GM12874 (cell line): Measurements from ENCODE around the gene TLK2.

Experiments used
- TF ChIP-seq, protein P1 (sequence below): IDR thresholded peaks from 2 replicates; pipeline ENCODE4 v1.5.1; 2011; ENCODE audit warnings: low read depth, mild to moderate bottlenecking, control low read depth, low read length, moderate library complexity; ENCODE audit not compliant: insufficient read depth

Gene TLK2

DNA sequence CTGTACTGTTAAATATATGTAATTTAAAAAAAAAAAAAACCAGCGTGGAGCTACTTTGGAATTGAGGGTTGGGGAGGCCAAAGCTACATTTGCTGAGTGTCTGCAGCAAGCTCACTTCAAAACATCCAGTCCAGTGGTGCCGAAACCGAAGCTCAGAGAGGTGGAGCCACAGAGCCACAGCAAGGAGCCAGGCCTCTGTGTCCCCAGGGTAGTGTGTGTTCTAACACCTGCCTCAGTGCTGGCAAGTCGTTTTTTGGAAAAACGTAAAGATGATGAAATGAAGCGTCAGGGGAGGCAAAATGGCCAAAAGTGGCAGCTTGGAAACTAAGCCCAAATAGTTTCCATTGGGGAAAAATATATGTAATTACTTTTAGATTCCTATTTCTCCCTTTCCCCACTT lies 112.7 kb downstream of the TLK2 start:
- TF ChIP-seq, protein P1, sequence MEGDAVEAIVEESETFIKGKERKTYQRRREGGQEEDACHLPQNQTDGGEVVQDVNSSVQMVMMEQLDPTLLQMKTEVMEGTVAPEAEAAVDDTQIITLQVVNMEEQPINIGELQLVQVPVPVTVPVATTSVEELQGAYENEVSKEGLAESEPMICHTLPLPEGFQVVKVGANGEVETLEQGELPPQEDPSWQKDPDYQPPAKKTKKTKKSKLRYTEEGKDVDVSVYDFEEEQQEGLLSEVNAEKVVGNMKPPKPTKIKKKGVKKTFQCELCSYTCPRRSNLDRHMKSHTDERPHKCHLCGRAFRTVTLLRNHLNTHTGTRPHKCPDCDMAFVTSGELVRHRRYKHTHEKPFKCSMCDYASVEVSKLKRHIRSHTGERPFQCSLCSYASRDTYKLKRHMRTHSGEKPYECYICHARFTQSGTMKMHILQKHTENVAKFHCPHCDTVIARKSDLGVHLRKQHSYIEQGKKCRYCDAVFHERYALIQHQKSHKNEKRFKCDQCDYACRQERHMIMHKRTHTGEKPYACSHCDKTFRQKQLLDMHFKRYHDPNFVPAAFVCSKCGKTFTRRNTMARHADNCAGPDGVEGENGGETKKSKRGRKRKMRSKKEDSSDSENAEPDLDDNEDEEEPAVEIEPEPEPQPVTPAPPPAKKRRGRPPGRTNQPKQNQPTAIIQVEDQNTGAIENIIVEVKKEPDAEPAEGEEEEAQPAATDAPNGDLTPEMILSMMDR: no peak

DNA sequence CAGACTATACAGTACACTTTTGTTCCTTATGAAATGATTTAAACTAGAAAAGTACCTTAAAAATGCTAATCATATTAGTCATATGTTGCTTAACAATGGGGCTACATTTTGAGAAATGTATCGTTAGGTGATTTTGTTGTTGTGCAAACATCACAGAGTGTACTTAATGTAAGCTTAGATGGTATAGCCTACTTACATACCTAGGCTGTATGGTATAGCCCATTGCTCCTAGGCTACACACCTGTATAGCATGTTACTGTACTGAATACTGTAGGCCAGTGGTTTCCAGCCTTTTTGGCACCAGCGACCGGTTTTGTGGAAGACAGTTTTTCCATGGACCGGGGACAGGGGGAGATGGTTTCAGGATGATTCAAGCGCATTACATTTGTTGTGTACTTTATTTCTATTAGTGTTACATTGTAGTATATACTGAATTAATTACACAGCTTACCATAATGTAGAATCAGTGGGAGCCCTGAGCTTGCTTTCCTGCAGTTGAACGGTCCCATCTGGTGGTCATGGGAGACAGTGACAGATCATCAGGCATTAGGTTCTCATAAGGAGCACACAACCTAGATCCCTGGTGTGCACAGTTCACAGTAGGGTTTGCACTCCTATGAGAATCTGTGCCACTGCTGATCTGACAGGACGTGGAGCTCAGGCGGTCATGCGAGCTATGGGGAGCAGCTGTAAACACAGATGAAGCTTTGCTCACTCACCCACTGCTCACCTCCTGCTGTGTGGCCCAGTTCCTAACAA lies 113.9 kb downstream of the TLK2 start:
- TF ChIP-seq, protein P1: no peak

DNA sequence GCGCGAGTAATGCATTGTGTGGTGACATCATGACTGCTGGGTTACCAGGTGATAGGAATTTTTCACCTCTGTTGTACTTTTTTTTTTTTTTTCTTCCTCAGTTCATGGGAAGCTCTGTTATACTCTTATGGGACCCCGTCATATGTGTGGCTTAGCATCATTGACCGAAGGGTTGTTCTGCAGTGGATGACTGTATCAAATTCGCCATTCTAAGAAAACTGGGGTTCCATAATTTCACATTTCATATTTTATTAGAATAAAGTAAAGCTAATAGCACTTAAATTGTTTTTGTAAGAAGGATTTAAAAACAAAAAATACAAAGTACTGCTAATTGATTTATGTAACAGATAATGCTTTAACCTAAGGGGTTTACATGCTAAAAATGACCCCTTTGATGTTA lies 116.9 kb downstream of the TLK2 start:
- TF ChIP-seq, protein P1: no peak

DNA sequence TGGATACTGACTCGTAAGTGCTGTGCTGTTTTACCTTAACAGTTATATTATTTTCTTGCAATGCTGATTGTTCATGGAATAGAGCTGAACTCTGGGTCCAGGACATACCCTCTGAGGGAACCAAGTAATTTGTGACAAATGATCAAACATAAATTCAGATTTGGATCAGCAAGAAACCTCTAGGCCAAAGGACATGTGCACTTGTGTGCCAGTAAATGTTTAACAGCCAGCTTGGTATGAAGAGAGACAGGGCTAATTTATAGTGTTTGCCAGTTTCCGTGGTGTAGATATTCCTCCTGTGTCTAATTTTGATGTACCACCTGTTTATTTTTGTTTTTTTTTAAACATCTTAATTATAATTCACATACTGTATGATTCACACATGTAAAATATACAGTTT lies 118.0 kb downstream of the TLK2 start:
- TF ChIP-seq, protein P1: no peak

DNA sequence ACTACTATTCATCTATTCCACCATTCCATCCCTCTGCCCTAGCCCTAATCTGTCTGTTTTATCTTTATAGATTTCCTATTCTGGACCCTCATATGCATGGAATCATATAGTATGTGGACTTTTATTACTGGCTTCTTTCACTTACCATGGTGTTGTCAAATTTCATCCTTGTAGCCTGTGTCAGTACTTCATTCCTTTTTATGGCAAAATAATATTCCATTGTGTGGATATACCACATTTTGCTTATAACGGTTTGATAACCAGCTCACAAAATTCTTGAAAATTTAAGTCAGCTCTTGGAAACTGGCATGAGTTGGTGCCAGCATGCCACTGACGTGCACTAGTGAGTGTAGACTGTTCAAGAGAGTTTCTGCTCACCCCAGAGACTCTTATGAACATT lies 118.5 kb downstream of the TLK2 start:
- TF ChIP-seq, protein P1: no peak

DNA sequence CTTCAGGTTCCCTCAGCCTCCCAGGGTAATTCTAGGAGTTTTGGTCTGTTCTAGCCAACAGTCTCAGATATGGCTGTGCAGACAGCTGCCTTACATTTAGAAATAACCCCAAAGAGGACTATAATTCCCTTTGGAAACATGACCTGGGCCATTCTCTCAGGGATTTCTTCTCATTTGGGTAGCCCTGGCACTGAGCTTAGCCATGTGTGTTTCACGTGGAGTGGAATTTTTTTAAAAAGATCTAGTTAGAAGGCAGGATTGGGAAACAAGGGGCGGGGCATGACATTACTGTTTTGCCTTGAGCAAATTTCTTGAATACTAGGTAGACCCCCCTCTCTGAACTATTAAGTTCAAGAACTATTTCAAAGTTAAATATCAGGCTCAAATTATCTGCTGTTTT lies 119.3 kb downstream of the TLK2 start:
- TF ChIP-seq, protein P1: no peak

DNA sequence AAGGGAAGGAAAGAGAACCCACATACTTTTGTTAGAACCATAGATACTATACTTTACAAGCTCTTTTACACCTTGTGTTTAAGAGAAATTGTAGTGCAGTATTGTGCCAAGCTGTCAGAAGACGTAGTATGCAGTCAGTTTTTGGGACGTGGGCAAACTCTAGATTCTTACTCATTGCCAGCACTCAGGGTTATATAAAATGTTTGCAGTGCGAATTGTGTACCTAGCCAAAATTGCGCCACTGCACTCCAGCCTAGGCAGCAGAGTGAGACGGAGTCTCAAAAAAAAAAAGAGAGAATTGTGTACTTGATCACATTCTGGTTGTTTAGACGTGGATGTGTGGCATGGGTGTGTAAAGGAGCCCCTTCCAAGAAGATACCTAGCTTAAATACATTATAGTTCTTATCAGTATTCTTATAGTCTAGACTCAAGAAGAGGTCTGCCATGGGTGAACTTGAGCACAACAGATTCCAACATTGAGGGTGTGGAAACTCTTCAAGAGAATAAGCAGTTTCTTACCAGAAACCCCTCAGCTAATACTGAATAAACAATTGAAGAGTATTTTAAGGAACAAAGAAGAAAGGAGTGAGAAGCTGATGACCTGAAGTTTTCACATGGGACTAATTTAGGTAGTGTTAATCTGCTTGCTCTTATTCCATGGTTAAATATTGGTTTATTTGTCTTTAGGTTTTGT lies 121.5 kb downstream of the TLK2 start:
- TF ChIP-seq, protein P1: no peak
